SK-N-DZ (cell line): ENCODE data around the gene CINP.
"Not testable (repeated sequence)": the region's sequence is repeated elsewhere in the genome, so short reads cannot be mapped to it uniquely, and the experiment has no call there.

Source experiments
- DNase-seq: peaks from one replicate; pipeline ENCODE4 v3.0.0-alpha.2; 2015; ENCODE audit warnings: low spot score

CINP gene

GRCh38 chr14:102353126-102353619 lies 9.5 kb downstream of the CINP start:
- no peak for DNase-seq

GRCh38 chr14:102352213-102352612 lies 10.5 kb downstream of the CINP start:
- DNase-seq = no peak

- DNase-seq = not testable (repeated sequence)
Measured at GRCh38 chr14:102351593-102351992, 11.1 kb downstream of the CINP start.

GRCh38 chr14:102351023-102351422 lies 11.7 kb downstream of the CINP start:
- no peak for DNase-seq

- no peak for DNase-seq
Measured at GRCh38 chr14:102348376-102348775, 14.3 kb downstream of the CINP start.

GRCh38 chr14:102346645-102347044 lies 16.0 kb downstream of the CINP start:
- DNase-seq = no peak

GRCh38 chr14:102345232-102345631 lies 17.5 kb downstream of the CINP start:
- no peak for DNase-seq

GRCh38 chr14:102344485-102344884 lies 18.2 kb downstream of the CINP start:
- DNase-seq = no peak

GRCh38 chr14:102344084-102344483 lies 18.6 kb downstream of the CINP start:
- DNase-seq = no peak

GRCh38 chr14:102342238-102342637 lies 20.5 kb downstream of the CINP start:
- no peak for DNase-seq

- no peak for DNase-seq
Measured at GRCh38 chr14:102341566-102341965, 21.1 kb downstream of the CINP start.

GRCh38 chr14:102338724-102339123 lies 24.0 kb downstream of the CINP start:
- DNase-seq = no peak

GRCh38 chr14:102335163-102335562 lies 27.5 kb downstream of the CINP start:
- no peak for DNase-seq

- no peak for DNase-seq
Measured at GRCh38 chr14:102333795-102334705, 28.6 kb downstream of the CINP start.

- DNase-seq = no peak
Measured at GRCh38 chr14:102333390-102333789, 29.3 kb downstream of the CINP start.

- no peak for DNase-seq
Measured at GRCh38 chr14:102330806-102331205, 31.9 kb downstream of the CINP start.

- DNase-seq = not testable (repeated sequence)
Measured at GRCh38 chr14:102329381-102329780, 33.3 kb downstream of the CINP start.

- DNase-seq = no peak
Measured at GRCh38 chr14:102326583-102326982, 36.1 kb downstream of the CINP start.

- no peak for DNase-seq
Measured at GRCh38 chr14:102325791-102326345, 36.8 kb downstream of the CINP start.

- no peak for DNase-seq
Measured at GRCh38 chr14:102323102-102323501, 39.6 kb downstream of the CINP start.

GRCh38 chr14:102321456-102322422 lies 41.0 kb downstream of the CINP start:
- no peak for DNase-seq
